LNCAP (cell line): ENCODE results near the gene RUBCNL.

Experiments
- TF ChIP-seq, protein P1 (sequence below): fragments of 450-650 bp; IDR thresholded peaks from 2 replicates; pipeline ENCODE4 v1.5.1; 2017; ENCODE audit warnings: mild to moderate bottlenecking

Gene RUBCNL

DNA sequence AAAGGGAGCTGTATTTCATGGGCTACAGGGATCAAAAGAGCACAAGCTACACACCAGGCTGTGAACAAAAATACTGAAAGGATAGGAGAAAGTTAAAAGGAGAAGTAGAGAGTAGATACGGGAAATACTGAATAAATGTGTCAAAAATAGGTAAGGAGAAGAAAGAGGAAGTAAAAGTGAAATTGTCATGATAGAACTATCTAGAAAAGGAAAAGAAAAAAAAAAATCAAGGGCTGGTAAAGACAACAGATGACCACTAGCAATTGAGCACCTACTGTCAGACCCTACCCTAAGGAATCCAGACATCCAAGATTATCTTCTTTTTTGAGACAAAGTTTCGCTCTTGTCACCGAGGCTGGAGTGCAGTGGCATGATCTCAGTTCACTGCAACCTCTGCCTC, 4.8 kb downstream of the RUBCNL start:
- TF ChIP-seq, protein P1, sequence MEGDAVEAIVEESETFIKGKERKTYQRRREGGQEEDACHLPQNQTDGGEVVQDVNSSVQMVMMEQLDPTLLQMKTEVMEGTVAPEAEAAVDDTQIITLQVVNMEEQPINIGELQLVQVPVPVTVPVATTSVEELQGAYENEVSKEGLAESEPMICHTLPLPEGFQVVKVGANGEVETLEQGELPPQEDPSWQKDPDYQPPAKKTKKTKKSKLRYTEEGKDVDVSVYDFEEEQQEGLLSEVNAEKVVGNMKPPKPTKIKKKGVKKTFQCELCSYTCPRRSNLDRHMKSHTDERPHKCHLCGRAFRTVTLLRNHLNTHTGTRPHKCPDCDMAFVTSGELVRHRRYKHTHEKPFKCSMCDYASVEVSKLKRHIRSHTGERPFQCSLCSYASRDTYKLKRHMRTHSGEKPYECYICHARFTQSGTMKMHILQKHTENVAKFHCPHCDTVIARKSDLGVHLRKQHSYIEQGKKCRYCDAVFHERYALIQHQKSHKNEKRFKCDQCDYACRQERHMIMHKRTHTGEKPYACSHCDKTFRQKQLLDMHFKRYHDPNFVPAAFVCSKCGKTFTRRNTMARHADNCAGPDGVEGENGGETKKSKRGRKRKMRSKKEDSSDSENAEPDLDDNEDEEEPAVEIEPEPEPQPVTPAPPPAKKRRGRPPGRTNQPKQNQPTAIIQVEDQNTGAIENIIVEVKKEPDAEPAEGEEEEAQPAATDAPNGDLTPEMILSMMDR = no peak

- TF ChIP-seq, protein P1 = no peak
Measured at GRCh38 chr13:46380242-46380641, 6.8 kb downstream of the RUBCNL start.

GRCh38 chr13:46379611-46380010, 7.4 kb downstream of the RUBCNL start:
- TF ChIP-seq, protein P1 = no peak

- TF ChIP-seq, protein P1 = no peak
Measured at GRCh38 chr13:46378411-46378810, 8.6 kb downstream of the RUBCNL start.

DNA sequence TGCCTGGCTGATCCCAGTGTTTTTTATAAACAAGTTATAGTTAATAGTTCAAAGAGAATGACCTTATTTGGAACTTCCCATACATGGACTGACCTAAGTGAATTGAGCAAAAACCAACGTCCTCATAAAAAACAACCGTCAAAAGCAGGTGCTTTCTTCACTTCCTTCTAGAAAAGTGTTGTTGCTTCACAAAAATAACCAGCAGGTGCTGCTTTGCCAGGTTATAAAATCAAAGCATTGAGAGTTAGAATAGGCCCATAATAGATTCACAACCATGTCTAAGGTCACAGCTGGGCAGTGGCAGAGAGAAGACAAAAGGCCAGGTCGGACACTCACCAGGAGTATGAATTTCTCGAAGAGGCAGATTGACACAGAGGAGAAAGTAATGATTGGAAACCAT, 9.5 kb downstream of the RUBCNL start:
- TF ChIP-seq, protein P1 = no peak

DNA sequence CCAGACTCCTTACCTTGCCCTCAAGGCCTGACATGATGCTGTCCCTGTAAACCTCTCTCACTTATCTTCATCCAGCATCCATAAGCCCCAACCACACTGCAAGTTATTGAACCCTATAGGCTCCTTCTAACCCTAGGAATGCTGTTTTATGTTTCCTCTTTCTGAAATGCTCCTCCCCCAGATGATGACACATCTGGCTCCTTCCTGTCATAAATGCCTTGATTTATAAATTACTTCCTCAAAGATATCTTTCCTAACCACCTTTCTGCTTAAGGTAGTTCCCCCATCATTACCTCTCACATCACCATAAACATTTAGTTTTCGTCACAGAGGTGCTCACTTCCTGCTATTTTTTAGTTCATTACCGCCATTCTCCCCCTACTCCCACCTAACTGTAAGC, 12.3 kb downstream of the RUBCNL start:
- TF ChIP-seq, protein P1 = no peak

- TF ChIP-seq, protein P1 = no peak
Measured at GRCh38 chr13:46373623-46374022, 13.4 kb downstream of the RUBCNL start.

DNA sequence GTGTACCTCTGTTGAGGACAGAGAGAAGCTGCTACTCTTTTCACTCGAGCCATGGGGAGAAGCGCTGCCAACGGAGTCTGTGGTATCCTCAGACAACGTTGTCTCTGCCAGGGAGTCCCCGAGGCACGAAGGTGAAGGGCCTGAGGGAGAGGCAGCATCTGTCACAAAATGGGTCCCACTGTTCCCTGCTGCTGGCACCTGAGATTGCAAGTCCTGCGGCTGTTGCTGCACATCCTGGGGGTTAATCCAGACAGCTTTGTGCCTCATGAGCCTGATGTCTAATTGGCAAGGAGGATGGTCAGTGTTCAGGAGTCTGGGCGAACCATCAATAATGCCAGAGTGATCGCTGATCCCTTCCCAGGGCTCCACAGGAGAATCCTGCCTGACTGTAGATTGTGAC, 15.0 kb downstream of the RUBCNL start:
- TF ChIP-seq, protein P1 = no peak
